GM19438 (cell line): ENCODE results near the gene DPF1.

Source experiments
- ATAC-seq: cut with Tn5 transposase; IDR thresholded peaks from one replicate; pipeline ENCODE4 v1.9.1; 2021; ENCODE audit warnings: low read depth; ENCODE audit not compliant: unreplicated experiment

Gene DPF1

GRCh38 chr19:38202504-38202903 is 21.5 kb downstream of the DPF1 start:
- ATAC-seq, result no peak

- no peak for ATAC-seq
Measured at GRCh38 chr19:38201731-38202130, 22.3 kb downstream of the DPF1 start.

- ATAC-seq, result no peak
Measured at GRCh38 chr19:38199340-38199739, 24.7 kb downstream of the DPF1 start.

- no peak for ATAC-seq
Measured at GRCh38 chr19:38197937-38198704, 25.9 kb downstream of the DPF1 start.

GRCh38 chr19:38196948-38197656 is 26.9 kb downstream of the DPF1 start:
- ATAC-seq, result no peak

GRCh38 chr19:38196245-38196837 is 27.7 kb downstream of the DPF1 start:
- ATAC-seq, result no peak

GRCh38 chr19:38195237-38195636 is 28.8 kb downstream of the DPF1 start:
- ATAC-seq, result no peak

- ATAC-seq, result no peak
Measured at GRCh38 chr19:38194061-38194701, 29.8 kb downstream of the DPF1 start.

- ATAC-seq, result no peak
Measured at GRCh38 chr19:38193445-38193844, 30.6 kb downstream of the DPF1 start.

GRCh38 chr19:38191747-38192146 is 32.3 kb downstream of the DPF1 start:
- ATAC-seq, result no peak

- no peak for ATAC-seq
Measured at GRCh38 chr19:38190793-38191192, 33.2 kb downstream of the DPF1 start.

GRCh38 chr19:38190061-38190460 is 34.0 kb downstream of the DPF1 start:
- no peak for ATAC-seq

- no peak for ATAC-seq
Measured at GRCh38 chr19:38185562-38185961, 38.5 kb downstream of the DPF1 start.

- no peak for ATAC-seq
Measured at GRCh38 chr19:38184815-38185214, 39.2 kb downstream of the DPF1 start.

- ATAC-seq, result no peak
Measured at GRCh38 chr19:38183251-38183897, 40.6 kb downstream of the DPF1 start.

GRCh38 chr19:38182536-38183210 is 41.3 kb downstream of the DPF1 start:
- ATAC-seq, result no peak

GRCh38 chr19:38180071-38180470 is 44.0 kb downstream of the DPF1 start:
- no peak for ATAC-seq

- no peak for ATAC-seq
Measured at GRCh38 chr19:38175422-38175821, 48.6 kb downstream of the DPF1 start.

- no peak for ATAC-seq
Measured at GRCh38 chr19:38173291-38174041, 50.6 kb downstream of the DPF1 start.
